ENCODE results near the gene NKTR. TPM values are rescaled to one million over a fixed set of nuclear protein-coding genes. Genes with fewer than 3 reads are reported as not detected.
"Not testable (repeated sequence)": the region's sequence is repeated elsewhere in the genome, so short reads cannot be mapped to it uniquely, and the experiment has no call there.

NKTR gene
- total RNA-seq, 1 experiment from 2014 or later: 35.1 TPM

DNA sequence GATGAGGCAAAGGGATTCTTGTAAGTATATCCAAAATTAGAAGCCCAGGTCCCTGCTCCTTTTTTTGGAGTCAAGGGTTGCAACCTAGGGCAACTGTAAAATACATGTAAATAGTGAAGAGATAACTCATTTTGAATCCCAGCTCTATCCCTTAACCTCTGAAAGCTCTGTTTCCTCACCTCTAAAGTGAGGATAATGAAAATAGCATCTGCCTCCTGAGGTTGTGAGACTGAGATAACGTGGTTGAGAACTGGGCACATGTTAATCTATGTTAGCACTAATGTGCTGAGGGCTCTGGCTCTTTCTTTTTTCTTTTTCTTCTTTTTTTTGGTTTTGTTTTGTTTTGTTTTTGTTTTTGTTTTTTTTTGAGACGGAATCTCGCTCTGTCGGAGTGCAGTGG, 4.8 kb upstream of the NKTR start:
- no peak for DNase-seq (ENCODE audit: low read depth)

- DNase-seq (ENCODE audit: low read depth): not testable (repeated sequence)
These were observed 3.4 kb upstream of the NKTR start for GRCh38 chr3:42597098-42597497.

DNA sequence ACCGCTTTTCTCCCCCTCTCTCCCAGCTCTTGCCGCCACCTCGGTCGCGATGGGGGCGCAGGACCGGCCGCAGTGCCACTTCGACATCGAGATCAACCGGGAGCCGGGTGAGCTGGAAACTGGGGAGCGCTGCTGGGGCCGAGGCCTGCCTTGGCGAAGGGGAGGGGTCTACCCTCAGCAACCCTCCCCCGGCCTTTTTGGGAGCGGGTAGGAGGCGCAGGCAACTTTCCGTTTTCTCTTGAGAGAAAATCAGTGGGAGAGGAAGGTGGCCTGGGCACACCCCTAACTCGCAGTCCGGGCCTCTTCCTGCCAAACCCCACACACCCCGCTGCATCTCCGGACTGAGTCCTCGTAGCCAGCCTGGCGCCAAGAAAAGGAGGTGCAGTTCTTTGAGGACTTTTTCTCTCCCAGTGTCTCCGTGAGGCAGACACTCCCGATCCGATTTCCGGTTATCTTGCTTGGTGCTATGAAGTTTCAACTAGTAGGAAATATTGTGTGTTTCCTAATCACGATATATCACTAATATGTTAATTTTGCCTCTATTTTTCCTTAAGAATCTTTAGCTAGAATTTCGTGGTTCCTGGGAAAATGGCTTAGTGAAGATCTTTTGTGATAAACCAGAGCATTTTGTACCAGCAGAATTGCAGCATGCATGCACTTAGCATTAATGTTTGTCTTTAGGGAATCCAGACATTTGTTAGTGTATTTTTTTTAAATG, 631 bp downstream of the NKTR start:
- DNase-seq (ENCODE audit: low read depth): peak; percentile 77

- DNase-seq (ENCODE audit: low read depth): no peak
These were observed 1.6 kb downstream of the NKTR start for GRCh38 chr3:42601896-42602581.

- no peak for DNase-seq (ENCODE audit: low read depth)
These were observed 2.5 kb downstream of the NKTR start for GRCh38 chr3:42602961-42603360.

DNA sequence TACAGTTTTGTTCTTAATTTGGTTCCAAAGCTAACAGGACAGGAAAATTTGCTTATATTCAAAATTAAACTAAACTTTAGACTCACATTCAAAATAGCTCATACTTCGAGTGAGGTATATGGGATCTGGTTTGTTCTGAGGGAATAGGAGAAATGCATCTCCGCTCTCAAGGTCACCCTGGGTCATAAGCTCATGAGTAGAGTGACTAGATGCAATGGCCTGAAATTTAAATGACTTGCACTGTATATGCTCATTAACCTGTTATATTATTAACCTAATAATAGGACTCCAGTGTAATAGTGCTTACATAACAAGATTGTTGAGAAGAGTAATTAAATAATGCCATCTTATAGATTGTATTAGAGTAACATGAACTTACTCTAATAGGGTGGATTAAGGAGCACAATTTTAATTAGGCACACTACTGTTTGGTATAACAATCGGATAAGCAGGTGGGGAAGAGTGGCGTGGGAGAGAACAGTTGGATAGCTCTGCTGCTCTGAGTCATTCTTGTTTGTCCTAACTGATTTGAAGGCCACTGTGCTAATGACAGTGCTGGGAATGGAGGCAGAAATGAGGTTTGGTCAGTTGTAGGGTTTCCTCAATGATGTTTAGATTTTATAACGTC, 5.2 kb downstream of the NKTR start:
- peak; percentile 30 for DNase-seq (ENCODE audit: low read depth)

DNA sequence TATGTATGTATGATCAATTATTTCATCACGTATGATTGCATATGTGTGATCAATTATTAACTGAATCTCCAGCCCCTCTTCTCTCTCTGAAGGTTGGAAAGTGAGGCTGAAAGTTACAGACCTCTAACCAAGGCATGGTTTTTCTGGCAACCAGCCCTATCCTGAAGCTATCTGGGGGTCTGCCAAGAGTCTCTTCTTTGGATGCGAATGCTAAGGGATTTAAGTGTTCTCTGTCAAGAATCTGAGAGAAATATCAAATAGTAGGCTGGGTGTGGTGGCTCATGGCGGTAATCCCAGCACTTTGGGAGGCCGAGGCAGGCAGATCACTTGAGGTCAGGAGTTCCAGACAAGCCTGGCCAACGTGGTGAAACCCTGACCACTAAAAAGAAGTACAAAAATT, 8.1 kb downstream of the NKTR start:
- no peak for DNase-seq (ENCODE audit: low read depth)

- no peak for DNase-seq (ENCODE audit: low read depth)
These were observed 10.5 kb downstream of the NKTR start for GRCh38 chr3:42610976-42611375.

GRCh38 chr3:42612217-42612616, 11.7 kb downstream of the NKTR start:
- DNase-seq (ENCODE audit: low read depth): no peak

DNA sequence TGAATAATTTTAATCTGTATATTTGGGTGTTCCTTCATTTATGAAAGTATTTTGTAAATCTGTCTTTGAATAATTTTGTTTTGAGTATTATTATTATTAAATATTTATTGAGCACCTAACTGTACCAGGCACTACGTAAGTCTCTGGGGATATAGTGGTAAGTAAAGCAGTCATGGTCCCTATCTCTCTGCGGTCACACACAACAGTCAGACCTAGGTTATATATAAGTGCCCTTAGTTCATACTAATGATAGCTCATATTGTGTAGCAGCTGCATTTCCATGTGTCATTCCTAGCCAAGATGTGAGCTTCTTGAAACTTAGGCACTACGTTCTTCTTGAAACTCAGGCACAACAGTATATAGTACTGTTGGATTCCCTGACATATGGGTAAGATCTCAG, 12.4 kb downstream of the NKTR start:
- no peak for DNase-seq (ENCODE audit: low read depth)

DNA sequence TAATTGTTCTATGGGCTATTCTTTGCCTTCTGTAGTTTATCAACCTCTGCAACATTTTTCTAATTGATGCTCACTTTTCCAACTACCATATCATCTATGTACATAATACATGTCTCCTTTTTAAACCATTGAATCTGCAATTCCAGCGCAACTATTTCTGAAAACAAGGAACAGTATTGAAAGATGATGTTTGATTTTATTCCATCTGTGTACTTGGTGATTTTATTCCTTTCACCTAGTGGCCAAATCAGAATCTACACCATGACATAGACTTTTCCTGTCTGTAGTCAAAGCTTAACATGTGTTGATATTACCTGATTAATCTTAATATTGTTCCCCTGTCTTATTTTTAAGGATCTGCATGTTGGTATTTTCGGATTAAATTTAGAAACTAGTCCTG, 13.0 kb downstream of the NKTR start:
- peak; percentile 18 for DNase-seq (ENCODE audit: low read depth)

- DNase-seq (ENCODE audit: low read depth): no peak
These were observed 31.1 kb downstream of the NKTR start for GRCh38 chr3:42631620-42632019.

GRCh38 chr3:42632146-42632545, 31.7 kb downstream of the NKTR start:
- DNase-seq (ENCODE audit: low read depth): peak; percentile 48

- DNase-seq (ENCODE audit: low read depth): no peak
These were observed 33.1 kb downstream of the NKTR start for GRCh38 chr3:42633544-42633943.

GRCh38 chr3:42635111-42635510, 34.6 kb downstream of the NKTR start:
- DNase-seq (ENCODE audit: low read depth): peak; percentile 44

DNA sequence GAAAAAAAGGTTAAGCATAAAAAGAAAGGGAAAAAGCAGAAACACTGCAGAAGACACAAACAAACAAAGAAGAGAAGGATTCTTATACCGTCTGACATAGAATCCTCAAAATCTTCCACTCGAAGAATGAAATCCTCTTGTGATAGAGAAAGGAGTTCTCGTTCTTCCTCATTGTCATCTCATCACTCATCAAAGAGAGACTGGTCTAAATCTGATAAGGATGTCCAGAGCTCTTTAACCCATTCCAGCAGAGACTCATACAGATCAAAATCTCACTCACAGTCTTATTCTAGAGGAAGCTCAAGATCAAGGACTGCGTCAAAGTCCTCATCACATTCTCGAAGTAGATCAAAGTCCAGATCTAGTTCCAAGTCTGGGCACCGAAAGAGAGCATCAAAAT, 36.5 kb downstream of the NKTR start:
- DNase-seq (ENCODE audit: low read depth): no peak

DNA sequence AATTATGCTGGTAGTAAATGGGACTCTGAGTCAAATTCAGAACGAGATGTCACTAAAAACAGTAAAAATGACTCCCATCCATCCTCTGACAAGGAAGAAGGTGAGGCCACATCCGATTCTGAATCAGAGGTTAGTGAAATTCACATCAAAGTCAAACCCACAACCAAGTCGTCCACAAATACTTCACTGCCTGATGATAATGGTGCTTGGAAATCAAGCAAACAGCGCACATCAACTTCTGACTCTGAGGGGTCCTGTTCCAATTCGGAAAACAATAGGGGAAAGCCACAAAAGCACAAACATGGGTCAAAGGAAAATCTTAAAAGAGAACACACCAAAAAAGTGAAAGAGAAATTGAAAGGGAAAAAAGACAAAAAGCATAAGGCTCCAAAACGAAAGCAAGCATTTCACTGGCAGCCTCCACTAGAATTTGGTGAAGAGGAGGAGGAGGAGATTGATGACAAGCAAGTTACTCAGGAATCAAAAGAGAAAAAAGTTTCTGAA, 37.9 kb downstream of the NKTR start:
- no peak for DNase-seq (ENCODE audit: low read depth)

DNA sequence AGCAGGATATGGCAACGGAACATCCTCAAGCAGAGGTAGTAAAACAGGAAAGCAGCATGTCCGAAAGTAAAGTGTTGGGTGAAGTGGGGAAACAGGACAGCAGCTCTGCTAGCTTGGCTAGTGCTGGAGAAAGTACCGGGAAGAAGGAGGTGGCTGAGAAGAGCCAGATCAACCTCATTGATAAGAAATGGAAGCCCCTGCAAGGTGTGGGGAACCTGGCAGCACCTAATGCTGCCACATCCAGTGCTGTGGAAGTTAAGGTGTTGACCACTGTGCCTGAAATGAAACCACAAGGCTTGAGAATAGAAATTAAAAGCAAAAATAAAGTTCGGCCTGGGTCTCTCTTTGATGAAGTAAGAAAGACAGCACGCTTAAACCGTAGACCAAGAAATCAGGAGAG, 38.7 kb downstream of the NKTR start:
- DNase-seq (ENCODE audit: low read depth): no peak

- no peak for DNase-seq (ENCODE audit: low read depth)
These were observed 39.6 kb downstream of the NKTR start for GRCh38 chr3:42640129-42640528.

DNA sequence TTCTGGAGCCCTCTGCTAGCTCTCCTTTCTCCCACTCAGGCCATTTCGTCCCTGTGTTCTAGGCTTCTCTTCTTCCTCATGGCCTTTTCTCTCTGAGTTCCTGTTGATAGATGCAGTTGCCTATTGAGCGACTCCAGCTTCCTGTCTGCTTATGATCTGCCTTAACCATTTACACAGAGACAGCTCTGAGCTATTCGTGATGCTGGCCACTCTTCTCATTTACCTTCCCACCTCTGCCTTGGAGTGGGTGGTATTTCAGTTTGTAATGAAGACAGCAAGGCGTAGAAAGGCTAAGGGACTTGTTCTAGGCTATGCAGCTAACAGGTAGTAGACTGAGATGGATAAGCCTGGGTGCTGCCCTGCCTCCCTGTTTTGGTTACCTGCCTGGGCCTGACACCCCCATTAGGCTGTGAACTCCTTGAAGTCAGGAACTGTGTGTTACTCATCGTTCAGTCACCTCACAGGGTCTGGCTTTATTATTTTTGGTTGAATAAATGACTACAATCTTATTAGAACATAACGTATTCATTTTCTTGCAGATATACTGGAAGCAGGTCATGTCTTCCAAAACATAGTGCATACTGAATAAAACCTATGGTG, 40.4 kb downstream of the NKTR start:
- DNase-seq (ENCODE audit: low read depth): no peak

DNA sequence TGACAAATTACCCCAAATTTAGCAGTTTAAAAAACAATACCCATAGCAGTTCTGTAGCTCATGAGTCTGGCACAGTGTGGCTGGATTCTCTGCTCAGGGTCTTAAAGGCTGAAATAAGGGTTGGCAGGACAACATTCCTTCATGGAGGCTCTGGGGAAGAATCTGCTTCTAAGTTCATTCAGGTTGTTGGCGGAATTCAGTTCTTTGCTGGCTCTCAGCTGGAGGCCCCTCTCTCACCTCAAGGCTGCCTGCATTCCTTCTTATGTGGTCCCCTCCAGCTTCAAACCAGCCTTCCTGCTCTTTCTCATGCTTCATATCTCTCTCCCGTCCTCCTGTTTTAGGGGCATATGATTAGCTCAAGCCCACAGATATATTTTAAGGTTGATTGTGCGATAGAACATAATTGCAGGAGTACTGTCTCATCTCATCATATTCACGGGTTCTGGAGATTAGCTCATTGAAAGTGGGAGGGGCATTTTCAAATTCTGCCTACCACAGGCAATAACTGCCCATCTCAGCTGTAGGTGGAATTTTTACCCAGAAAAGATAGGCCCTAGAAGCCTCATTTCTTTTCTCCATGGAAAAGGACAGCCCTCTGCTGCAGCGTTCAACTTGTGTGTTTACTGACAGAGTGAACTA, 47.5 kb downstream of the NKTR start:
- no peak for DNase-seq (ENCODE audit: low read depth)

GRCh38 chr3:42649006-42649405, 48.5 kb downstream of the NKTR start:
- no peak for DNase-seq (ENCODE audit: low read depth)

Measured in LHCN-M2 (cell line).